Esophagus squamous epithelium (tissue), 5 donors: Measurements from ENCODE around the gene EPS8L1. TPM values are rescaled to one million over a fixed set of nuclear protein-coding genes. Genes with fewer than 3 reads are reported as not detected.
"Not testable (repeated sequence)": the region's sequence is repeated elsewhere in the genome, so short reads cannot be mapped to it uniquely, and the experiment has no call there.

Experiments
- DNase-seq: peaks from one replicate; lab custom pipeline; 2025; lab: John Stamatoyannopoulos, UW
- H3K27ac ChIP-seq, 4 donors: fragments of 200-600 bp; sonication (generic); one replicate each; pipeline ENCODE4 v1.5.1; 2016 to 2019; ENCODE audit warnings: mild to moderate bottlenecking in 1 of 4
- H3K27me3 ChIP-seq, 4 donors: fragments of 200-600 bp; sonication (generic); 1 replicate in 3 of 4; 2 replicates in 1 of 4; pipeline versions ENCODE4 v1.5.1 to v1.6.0; 2017 to 2021; ENCODE audit warnings: antibody characterized with exemption in 1 of 4
- H3K36me3 ChIP-seq, 3 donors: fragments of 200-600 bp; sonication (generic); one replicate each; pipeline ENCODE4 v1.5.1; 2016 to 2019
- H3K4me1 ChIP-seq, 3 donors: fragments of 200-600 bp; sonication (generic); one replicate each; pipeline ENCODE4 v1.5.1; 2017 to 2019
- H3K4me3 ChIP-seq, 4 donors: fragments of 200-600 bp; sonication (generic); 1 replicate in 3 of 4; 2 replicates in 1 of 4; pipeline ENCODE4 v1.5.1; 2016 to 2019; ENCODE audit warnings: mild to moderate bottlenecking in 2 of 4, moderate library complexity in 1 of 4
- H3K9me3 ChIP-seq, 3 donors: fragments of 200-600 bp; sonication (generic); one replicate each; pipeline ENCODE4 v1.5.1; 2016 to 2019
- CTCF ChIP-seq, 6 experiments: fragments of 450-650 bp in 4 of 6; fragments of 200-600 bp in 2 of 6; sonication (generic) in 2 of 6; IDR thresholded peaks; one replicate each; pipeline ENCODE4 v1.5.1; 2016 to 2019; ENCODE audit warnings: antibody characterized with exemption in 6 of 6, mild to moderate bottlenecking in 4 of 6, moderate library complexity in 4 of 6
- POLR2A ChIP-seq, 4 donors: fragments of 450-650 bp; IDR thresholded peaks; one replicate each; pipeline ENCODE4 v1.6.1; 2017; ENCODE audit warnings: antibody characterized with exemption in 4 of 4, mild to moderate bottlenecking in 4 of 4, moderate library complexity in 3 of 4
- WGBS, 2 donors: methylation state at CpG; one replicate each; pipeline ENCODE4 v1.1.5; 2018; 5-methylcytosine and 5-hydroxymethylcytosine counted together
- intact Hi-C: fragments of 100-400 bp; cut with DNase I; formaldehyde crosslinking; loops from one replicate; pipeline ENCODE4 v1.15.0; 2022
- total RNA-seq, 4 donors: library from RNA; depleted of rRNA; stranded (reverse); fragments of >200 nt; gene quantifications; one replicate each; pipeline ENCODE4 v1.1.0, GENCODE V29; 2016
- donor health status: DM: yes; HTN: yes; CAD: no.

EPS8L1 gene
- total RNA-seq, 4 donors from 2014 or later, result 151 to 341 (median 286) TPM

GRCh38 chr19:55032170-55032800 lies 43.4 kb upstream of the EPS8L1 start:
- no peak for DNase-seq
- Histone ChIP-seq H3K9me3 (no peaks in the 10 kb centered on the region), H3K27ac (no peak overlapping the region), H3K4me3 (no peak overlapping the region), H3K27me3 (no peaks in the 10 kb centered on the region), H3K4me1 (no peaks in the 10 kb centered on the region), H3K36me3 (no peaks in the 10 kb centered on the region)
- intact Hi-C loops, result no loop called here
- WGBS, 2 donors, result 50 to 83% methylated on average over 2 to 11 of the region's 22 CpGs
- no peak for TF ChIP-seq POLR2A (IDR thresholded peaks at IDR 0.05)
- no peak for TF ChIP-seq CTCF (IDR thresholded peaks at IDR 0.05)

DNA sequence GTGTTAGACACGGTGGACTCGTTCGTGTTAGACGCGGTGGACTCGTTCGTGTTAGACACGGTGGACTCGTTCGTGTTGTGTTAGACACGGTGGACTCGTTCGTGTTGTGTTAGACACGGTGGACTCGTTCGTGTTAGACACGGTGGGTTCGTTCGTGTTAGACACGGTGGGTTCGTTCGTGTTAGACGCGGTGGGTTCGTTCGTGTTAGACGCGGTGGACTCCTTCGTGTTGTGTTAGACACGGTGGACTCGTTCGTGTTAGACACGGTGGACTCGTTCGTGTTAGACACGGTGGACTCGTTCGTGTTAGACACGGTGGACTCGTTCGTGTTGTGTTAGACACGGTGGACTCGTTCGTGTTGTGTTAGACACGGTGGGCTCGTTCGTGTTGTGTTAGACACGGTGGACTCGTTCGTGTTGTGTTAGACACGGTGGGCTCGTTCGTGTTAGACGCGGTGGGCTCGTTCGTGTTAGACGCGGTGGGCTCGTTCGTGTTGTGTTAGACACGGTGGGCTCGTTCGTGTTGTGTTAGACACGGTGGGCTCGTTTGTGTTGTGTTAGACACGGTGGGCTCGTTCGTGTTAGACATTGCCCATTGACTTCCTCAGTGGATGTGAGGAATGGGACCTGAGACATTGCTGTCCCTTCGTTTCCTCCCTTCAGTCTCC lies 42.6 kb upstream of the EPS8L1 start:
- WGBS, 2 donors, result 88 to 93% methylated on average over 30 to 32 of the region's 70 CpGs
- H3K4me1 ChIP-seq, intact Hi-C loops, H3K36me3 ChIP-seq, H3K27me3 ChIP-seq, H3K4me3 ChIP-seq, H3K27ac ChIP-seq, H3K9me3 ChIP-seq, DNase-seq: not testable (repeated sequence)

GRCh38 chr19:55034751-55035150 lies 40.9 kb upstream of the EPS8L1 start:
- no peak for DNase-seq
- 96 to 99% methylated on average over 13 of the region's 13 CpGs for WGBS, 2 donors
- H3K4me3 ChIP-seq, result no peak overlapping the region
- H3K4me1 ChIP-seq, result no peaks in the 10 kb centered on the region
- intact Hi-C loops, result no loop called here
- no peaks in the 10 kb centered on the region for H3K36me3 ChIP-seq
- H3K27me3 ChIP-seq, result no peaks in the 10 kb centered on the region
- TF ChIP-seq CTCF (IDR thresholded peaks at IDR 0.05), result no peak
- no peak for TF ChIP-seq POLR2A (IDR thresholded peaks at IDR 0.05)
- no peak overlapping the region for H3K27ac ChIP-seq
- H3K9me3 ChIP-seq, result no peaks in the 10 kb centered on the region

DNA sequence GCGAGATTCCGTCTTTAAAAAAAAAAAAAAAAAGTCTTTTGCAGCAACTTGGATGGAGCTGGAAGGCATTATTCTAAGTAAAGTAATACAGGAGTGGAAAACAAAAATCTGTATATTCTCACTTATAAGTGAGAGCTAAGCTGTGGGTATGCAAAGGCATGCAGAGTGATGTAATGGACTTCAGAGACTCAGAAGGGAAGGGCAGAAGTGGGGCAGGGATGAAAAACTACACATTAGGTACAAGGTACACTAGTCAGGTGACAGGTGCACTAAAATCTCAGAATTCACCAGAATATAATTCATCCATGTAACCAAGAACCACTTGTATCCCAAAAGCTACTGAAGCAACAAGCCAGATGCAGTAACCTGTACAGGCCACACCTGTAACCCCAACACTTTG lies 39.6 kb upstream of the EPS8L1 start:
- 76 to 89% methylated on average over 2 of the region's 2 CpGs for WGBS, 2 donors

GRCh38 chr19:55037603-55038002 lies 38.1 kb upstream of the EPS8L1 start:
- intact Hi-C loops, DNase-seq: not testable (repeated sequence)
- peaks cover 0 to 28% (median 0%) of the 10 kb centered on the region in 3 donors for H3K36me3 ChIP-seq

More for the DNA sequence above, 39.6 kb upstream of the EPS8L1 start:
- intact Hi-C loops, result no loop called here
- TF ChIP-seq CTCF (IDR thresholded peaks at IDR 0.05), result no peak
- Histone ChIP-seq H3K27me3 (no peaks in the 10 kb centered on the region), H3K4me1 (no peaks in the 10 kb centered on the region), H3K27ac (no peak overlapping the region), H3K36me3 (peaks cover 0 to 12% (median 0%) of the 10 kb centered on the region in 3 donors), H3K4me3 (no peak overlapping the region), H3K9me3 (no peaks in the 10 kb centered on the region)
- no peak for DNase-seq

DNA sequence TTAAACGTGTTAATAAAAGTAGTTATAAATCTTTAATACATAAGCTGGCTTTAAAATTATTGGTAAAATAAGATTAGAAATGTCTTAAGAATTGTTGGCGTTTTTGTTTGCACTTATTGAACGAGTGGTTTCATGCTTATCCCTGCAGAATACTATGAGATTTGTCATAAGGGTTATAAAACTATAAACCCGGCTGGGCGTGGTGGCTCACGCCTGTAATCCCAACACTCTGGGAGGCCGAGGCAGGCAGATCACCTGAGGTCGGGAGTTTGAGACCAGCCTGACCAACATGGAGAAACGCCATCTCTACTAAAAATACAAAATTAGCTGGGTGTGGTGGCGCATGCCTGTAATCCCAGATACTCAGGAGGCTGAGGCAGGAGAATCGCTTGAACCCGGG lies 35.0 kb upstream of the EPS8L1 start:
- H3K4me3 ChIP-seq, H3K27me3 ChIP-seq, H3K9me3 ChIP-seq, DNase-seq, H3K4me1 ChIP-seq, intact Hi-C loops, H3K27ac ChIP-seq: not testable (repeated sequence)
- H3K36me3 ChIP-seq, result peaks cover 9 to 58% (median 12%) of the 10 kb centered on the region in 3 donors
- whole genome bisulfite sequencing, 2 donors, result 85% methylated on average over 12 of the region's 12 CpGs

More at GRCh38 chr19:55037603-55038002, 38.1 kb upstream of the EPS8L1 start:
- not testable (repeated sequence) for H3K27ac ChIP-seq, H3K4me1 ChIP-seq, H3K4me3 ChIP-seq, H3K27me3 ChIP-seq, H3K9me3 ChIP-seq
- 100% methylated on average over 1 to 4 of the region's 6 CpGs for WGBS, 2 donors
